Mononuclear cell (primary cell): ENCODE measurements around the gene NR6A1. TPM values are rescaled to one million over a fixed set of nuclear protein-coding genes. Genes with fewer than 3 reads are reported as not detected.

Experiments used
- H3K27me3 ChIP-seq: 2 replicates; pipeline ENCODE4 v1.6.0; 2011; ENCODE audit warnings: low read length, control low read depth; ENCODE audit not compliant: insufficient read depth
- H3K4me1 ChIP-seq: 2 replicates; pipeline ENCODE4 v1.5.1; 2011; ENCODE audit warnings: mild to moderate bottlenecking, low read length, control low read depth; ENCODE audit not compliant: insufficient read depth
- H3K4me3 ChIP-seq: 2 replicates; pipeline ENCODE4 v1.5.1; 2011; ENCODE audit warnings: mild to moderate bottlenecking, low read length, moderate library complexity
- H3K9me3 ChIP-seq: 2 replicates; pipeline ENCODE4 v1.5.1; 2011; ENCODE audit warnings: low read depth, mild to moderate bottlenecking, control low read depth, low read length
- total RNA-seq: library from RNA; depleted of rRNA; stranded (reverse); fragments of >200 nt; gene quantifications from one replicate; pipeline ENCODE4 v1.2.3, GENCODE V29; 2012

The NR6A1 gene
- total RNA-seq, 1 donor: 0.42 TPM

DNA sequence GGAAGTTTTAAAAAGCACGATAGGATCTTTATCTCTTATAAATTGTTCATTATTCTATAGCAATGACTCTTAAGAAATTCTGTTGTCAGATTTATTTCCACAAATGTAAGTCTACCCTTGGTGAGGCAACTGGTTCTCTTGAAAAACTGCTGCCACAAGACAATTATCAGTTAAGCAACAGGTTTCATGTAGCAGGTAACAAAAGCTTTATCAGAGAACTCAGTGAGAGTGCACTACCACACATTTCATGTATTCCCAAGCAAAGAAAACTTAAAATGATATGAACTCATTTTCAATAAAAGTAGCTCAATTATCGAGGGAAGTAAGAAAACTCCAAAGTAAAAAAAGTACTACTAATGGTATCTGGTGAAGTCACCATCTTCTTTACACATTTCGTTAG lies 9.4 kb downstream of the NR6A1 start:
- no peaks in the 10 kb centered on the region for H3K9me3 ChIP-seq
- H3K27me3 ChIP-seq: peaks cover 18% of the 10 kb centered on the region
- H3K4me1 ChIP-seq: peaks cover 32% of the 10 kb centered on the region
- no peak overlapping the region for H3K4me3 ChIP-seq

GRCh38 chr9:124761196-124761595 lies 9.9 kb downstream of the NR6A1 start:
- Histone ChIP-seq H3K27me3 (peaks cover 18% of the 10 kb centered on the region), H3K4me3 (no peak overlapping the region), H3K4me1 (peaks cover 36% of the 10 kb centered on the region), H3K9me3 (no peaks in the 10 kb centered on the region)

GRCh38 chr9:124760719-124761118 lies 10.4 kb downstream of the NR6A1 start:
- Histone ChIP-seq H3K27me3 (peaks cover 14% of the 10 kb centered on the region), H3K9me3 (no peaks in the 10 kb centered on the region), H3K4me1 (peaks cover 36% of the 10 kb centered on the region), H3K4me3 (no peak overlapping the region)

- H3K4me1 ChIP-seq: peaks cover 30% of the 10 kb centered on the region
- peaks cover 12% of the 10 kb centered on the region for H3K27me3 ChIP-seq
These were observed 11.8 kb downstream of the NR6A1 start for GRCh38 chr9:124759327-124759726.

DNA sequence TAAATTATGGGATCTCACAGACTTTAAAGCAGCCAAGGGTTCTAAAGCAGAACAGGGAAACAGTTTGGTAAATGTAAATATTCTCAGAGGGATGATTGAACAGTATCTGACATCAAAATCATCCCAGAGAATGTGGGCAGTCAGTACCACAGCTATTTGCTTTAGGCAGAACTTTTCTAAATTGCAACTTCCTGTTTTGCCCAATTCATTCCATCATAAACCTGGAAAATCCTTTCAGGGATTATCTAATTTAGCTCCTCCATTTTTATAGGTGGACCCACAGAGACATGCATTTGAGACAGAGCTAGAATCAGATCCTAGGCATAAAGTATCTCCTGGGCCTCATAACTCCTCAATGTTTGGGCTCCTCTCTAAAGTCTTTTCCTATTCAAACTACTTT lies 12.4 kb downstream of the NR6A1 start:
- peaks cover 30% of the 10 kb centered on the region for H3K4me1 ChIP-seq
- H3K9me3 ChIP-seq: no peaks in the 10 kb centered on the region
- no peak overlapping the region for H3K4me3 ChIP-seq
- H3K27me3 ChIP-seq: peaks cover 12% of the 10 kb centered on the region

More at GRCh38 chr9:124759327-124759726, 11.8 kb downstream of the NR6A1 start:
- H3K4me3 ChIP-seq: no peak overlapping the region
- no peaks in the 10 kb centered on the region for H3K9me3 ChIP-seq

DNA sequence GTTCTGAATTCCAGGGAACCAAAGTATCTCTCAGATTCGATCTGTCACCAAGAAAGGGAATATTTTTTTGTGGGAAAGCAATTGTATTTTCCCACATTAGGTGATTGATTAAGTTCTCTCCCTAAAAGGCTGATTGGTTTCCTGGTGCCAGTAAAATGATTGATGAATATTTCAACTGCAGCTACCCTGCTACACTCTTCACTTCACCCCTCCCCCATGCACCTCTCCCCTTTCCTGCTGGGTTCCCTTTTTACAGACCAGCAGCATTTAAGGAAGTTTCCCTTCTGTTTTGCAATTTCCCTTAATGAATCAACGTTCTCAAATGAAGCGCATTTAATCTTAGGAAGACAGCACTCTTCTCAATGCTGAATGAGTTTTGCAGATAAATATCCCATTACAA lies 13.1 kb downstream of the NR6A1 start:
- peaks cover 30% of the 10 kb centered on the region for H3K4me1 ChIP-seq
- H3K4me3 ChIP-seq: no peak overlapping the region
- no peaks in the 10 kb centered on the region for H3K9me3 ChIP-seq
- peaks cover 12% of the 10 kb centered on the region for H3K27me3 ChIP-seq

DNA sequence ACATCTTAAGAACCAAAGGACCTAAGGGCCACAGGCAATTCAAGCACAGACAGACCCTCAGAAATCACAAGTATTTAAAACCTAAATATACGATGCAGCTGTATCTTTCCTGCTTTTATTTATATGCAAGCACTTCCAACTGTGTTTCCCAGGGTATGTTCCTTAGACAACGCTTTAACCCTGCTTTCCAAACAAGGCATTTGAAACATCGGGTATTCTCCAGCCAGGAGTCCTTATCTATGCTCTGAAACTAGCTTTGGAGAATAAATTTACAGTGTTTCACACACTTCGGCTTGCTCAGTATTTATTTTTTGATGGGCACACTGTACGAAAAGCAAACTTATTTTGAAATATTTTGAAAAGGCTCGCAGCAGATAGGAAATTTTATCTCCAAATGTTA lies 13.5 kb downstream of the NR6A1 start:
- H3K27me3 ChIP-seq: peaks cover 12% of the 10 kb centered on the region
- no peak overlapping the region for H3K4me3 ChIP-seq
- peaks cover 30% of the 10 kb centered on the region for H3K4me1 ChIP-seq
- H3K9me3 ChIP-seq: no peaks in the 10 kb centered on the region

- H3K4me1 ChIP-seq: peaks cover 30% of the 10 kb centered on the region
- no peak overlapping the region for H3K4me3 ChIP-seq
- H3K9me3 ChIP-seq: no peaks in the 10 kb centered on the region
- peaks cover 12% of the 10 kb centered on the region for H3K27me3 ChIP-seq
These were observed 15.1 kb downstream of the NR6A1 start for GRCh38 chr9:124756011-124756410.

- peaks cover 27% of the 10 kb centered on the region for H3K4me1 ChIP-seq
These were observed 16.1 kb downstream of the NR6A1 start for GRCh38 chr9:124755061-124755460.

DNA sequence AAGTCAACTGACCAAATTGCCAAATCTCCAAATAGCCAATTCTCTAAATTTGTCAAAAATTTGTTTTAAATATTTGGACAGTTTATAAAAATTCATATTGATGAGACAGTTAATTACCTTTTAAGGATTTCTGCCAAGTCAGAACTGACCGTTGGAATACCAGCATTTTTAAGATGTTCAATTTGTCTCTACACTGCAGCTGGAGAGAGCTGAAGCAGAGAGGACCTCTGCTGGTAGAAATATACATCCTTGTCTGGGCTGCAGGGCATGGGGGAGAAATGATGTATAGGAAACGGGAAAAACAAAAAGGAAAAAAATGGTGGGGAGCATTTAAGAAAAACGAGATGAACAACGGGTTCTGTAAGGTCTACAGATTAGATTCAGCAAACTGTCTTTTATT lies 16.8 kb downstream of the NR6A1 start:
- Histone ChIP-seq H3K4me1 (peaks cover 23% of the 10 kb centered on the region), H3K27me3 (peaks cover 12% of the 10 kb centered on the region), H3K4me3 (no peak overlapping the region), H3K9me3 (no peaks in the 10 kb centered on the region)

More at GRCh38 chr9:124755061-124755460, 16.1 kb downstream of the NR6A1 start:
- Histone ChIP-seq H3K9me3 (no peaks in the 10 kb centered on the region), H3K4me3 (no peak overlapping the region), H3K27me3 (peaks cover 12% of the 10 kb centered on the region)

GRCh38 chr9:124752967-124753366 lies 18.1 kb downstream of the NR6A1 start:
- no peak overlapping the region for H3K4me3 ChIP-seq
- peaks cover 12% of the 10 kb centered on the region for H3K27me3 ChIP-seq
- H3K9me3 ChIP-seq: no peaks in the 10 kb centered on the region
- H3K4me1 ChIP-seq: peaks cover 14% of the 10 kb centered on the region

- H3K4me3 ChIP-seq: no peak overlapping the region
- H3K4me1 ChIP-seq: no peaks in the 10 kb centered on the region
- no peaks in the 10 kb centered on the region for H3K9me3 ChIP-seq
- peaks cover 2% of the 10 kb centered on the region for H3K27me3 ChIP-seq
These were observed 21.3 kb downstream of the NR6A1 start for GRCh38 chr9:124749781-124750180.

- no peaks in the 10 kb centered on the region for H3K27me3 ChIP-seq
- H3K4me3 ChIP-seq: no peak overlapping the region
- no peaks in the 10 kb centered on the region for H3K4me1 ChIP-seq
- H3K9me3 ChIP-seq: no peaks in the 10 kb centered on the region
These were observed 21.8 kb downstream of the NR6A1 start for GRCh38 chr9:124749284-124749683.

DNA sequence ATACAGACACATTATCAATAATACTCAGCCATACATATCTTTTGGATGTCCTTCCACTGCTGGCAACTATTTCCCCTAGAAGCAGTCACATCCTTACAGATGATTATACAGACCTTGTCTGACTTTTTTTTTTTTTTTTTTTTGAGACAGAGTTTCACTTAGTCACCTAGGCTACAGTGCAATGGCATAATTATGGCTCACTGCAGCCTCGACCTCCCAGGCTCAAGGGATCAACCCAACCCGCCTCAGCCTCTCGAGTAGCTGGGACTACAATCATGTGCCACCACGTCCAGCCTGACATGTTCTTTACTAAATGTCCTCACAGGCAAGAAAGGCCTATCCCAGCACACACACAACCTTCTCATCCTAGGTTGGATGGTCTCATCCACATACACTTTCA lies 24.0 kb downstream of the NR6A1 start:
- Histone ChIP-seq H3K4me1 (no peaks in the 10 kb centered on the region), H3K27me3 (no peaks in the 10 kb centered on the region), H3K4me3 (no peak overlapping the region), H3K9me3 (no peaks in the 10 kb centered on the region)

GRCh38 chr9:124743686-124744348 lies 27.3 kb downstream of the NR6A1 start:
- no peaks in the 10 kb centered on the region for H3K4me1 ChIP-seq
- no peaks in the 10 kb centered on the region for H3K9me3 ChIP-seq
- no peaks in the 10 kb centered on the region for H3K27me3 ChIP-seq
- H3K4me3 ChIP-seq: no peak overlapping the region

DNA sequence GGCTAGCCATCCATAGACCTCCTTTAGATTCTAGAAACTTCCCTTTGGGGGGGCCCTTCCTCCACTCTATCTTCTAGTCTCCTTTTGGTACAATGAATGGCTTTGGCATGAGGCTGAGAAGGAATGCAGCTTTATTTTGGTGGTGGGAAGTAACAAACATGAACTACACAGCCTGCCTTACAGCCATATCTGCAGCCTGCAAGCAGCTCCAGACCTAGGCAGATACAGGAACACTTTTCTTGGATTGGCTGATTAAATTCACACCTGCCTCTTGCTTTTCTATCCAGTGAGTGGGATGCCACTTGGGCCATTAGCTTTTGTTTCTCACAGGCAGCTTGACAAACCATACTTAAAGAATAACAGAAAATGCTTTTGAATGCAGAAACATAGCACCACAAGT lies 28.2 kb downstream of the NR6A1 start:
- Histone ChIP-seq H3K27me3 (no peaks in the 10 kb centered on the region), H3K4me1 (no peaks in the 10 kb centered on the region), H3K9me3 (no peaks in the 10 kb centered on the region), H3K4me3 (no peak overlapping the region)
